Liver (tissue), 9 donors: Measurements from ENCODE around the gene RPS6KA5. TPM values are rescaled to one million over a fixed set of nuclear protein-coding genes. Genes with fewer than 3 reads are reported as not detected.

Experiments used
- DNase-seq: peaks from one replicate; pipeline ENCODE4 v3.0.0-alpha.2; 2017; ENCODE audit warnings: low spot score
- H3K27ac ChIP-seq, 2 donors: one replicate each; pipeline ENCODE4 v1.7.0; 2013; ENCODE audit warnings: inconsistent platforms in 2 of 2, low read length in 2 of 2, control low read depth in 1 of 2, low read depth in 1 of 2, mild to moderate bottlenecking in 1 of 2
- H3K27me3 ChIP-seq, 4 donors: one replicate each; pipeline versions ENCODE4 v1.6.1 to v1.7.0; 2013; ENCODE audit warnings: low read length in 3 of 4, inconsistent platforms in 1 of 4, mild to moderate bottlenecking in 1 of 4, moderate library complexity in 1 of 4; ENCODE audit not compliant: control insufficient read depth in 4 of 4, insufficient read depth in 4 of 4
- H3K36me3 ChIP-seq, 4 donors: one replicate each; pipeline versions ENCODE4 v1.6.1 to v1.7.0; 2013; ENCODE audit warnings: low read length in 3 of 4, mild to moderate bottlenecking in 3 of 4, low read depth in 1 of 4, moderate library complexity in 1 of 4; ENCODE audit not compliant: control insufficient read depth in 4 of 4, insufficient read depth in 3 of 4
- H3K4me1 ChIP-seq, 4 donors: one replicate each; pipeline versions ENCODE4 v1.6.1 to v1.7.0; 2013; ENCODE audit warnings: low read length in 3 of 4, mild to moderate bottlenecking in 3 of 4, moderate library complexity in 1 of 4; ENCODE audit not compliant: control insufficient read depth in 4 of 4, insufficient read depth in 4 of 4
- H3K4me3 ChIP-seq, 3 donors: one replicate each; pipeline versions ENCODE4 v1.6.1 to v1.7.0; 2013; ENCODE audit warnings: low read length in 3 of 3, control low read depth in 1 of 3, low read depth in 1 of 3, mild to moderate bottlenecking in 1 of 3
- H3K9ac ChIP-seq, 2 donors: one replicate each; pipeline ENCODE4 v1.7.0; 2013; ENCODE audit warnings: low read length in 2 of 2, mild to moderate bottlenecking in 2 of 2, moderate library complexity in 2 of 2, control low read depth in 1 of 2, low read depth in 1 of 2
- H3K9me3 ChIP-seq, 4 donors: one replicate each; pipeline versions ENCODE4 v1.6.1 to v1.7.0; 2013; ENCODE audit warnings: low read length in 3 of 4; ENCODE audit not compliant: control insufficient read depth in 4 of 4
- CTCF ChIP-seq: fragments of 150-350 bp; IDR thresholded peaks from 2 replicates; pipeline ENCODE4 v1.5.1; 2017; ENCODE audit warnings: improper control_type of control experiment, low read depth, low read length; ENCODE audit not compliant: missing input control
- EGR1 ChIP-seq, 2 donors: IDR thresholded peaks; 2 replicates each; pipeline ENCODE4 v1.6.1; 2016 to 2018; ENCODE audit warnings: antibody characterized with exemption in 2 of 2, low read depth in 2 of 2
- FOXA1 ChIP-seq: IDR thresholded peaks from 2 replicates; pipeline ENCODE4 v1.6.1; 2016; ENCODE audit warnings: antibody characterized with exemption
- GABPA ChIP-seq, 2 donors: IDR thresholded peaks in 1 of 2; conservative IDR thresholded peaks in 1 of 2; 2 replicates each; pipeline ENCODE4 v1.6.1; 2016; ENCODE audit warnings: antibody characterized with exemption in 2 of 2, mild to moderate bottlenecking in 1 of 2, moderate library complexity in 1 of 2
- HNF4A ChIP-seq, 2 donors: conservative IDR thresholded peaks; 2 replicates each; pipeline ENCODE4 v1.6.1; 2016; ENCODE audit warnings: antibody characterized with exemption in 2 of 2, mild to moderate bottlenecking in 2 of 2
- HNF4G ChIP-seq: IDR thresholded peaks from 2 replicates; pipeline ENCODE4 v1.6.1; 2016; ENCODE audit warnings: antibody characterized with exemption
- JUND ChIP-seq, 2 donors: IDR thresholded peaks; 2 replicates each; pipeline ENCODE4 v1.6.1; 2016; ENCODE audit warnings: antibody characterized with exemption in 2 of 2
- MAX ChIP-seq: IDR thresholded peaks from 2 replicates; pipeline ENCODE4 v1.6.1; 2016; ENCODE audit warnings: antibody characterized with exemption
- RAD21 ChIP-seq, 2 donors: IDR thresholded peaks; 2 replicates each; pipeline ENCODE4 v1.6.1; 2016; ENCODE audit warnings: antibody characterized with exemption in 2 of 2, mild to moderate bottlenecking in 2 of 2
- REST ChIP-seq: IDR thresholded peaks from 2 replicates; pipeline ENCODE4 v1.6.1; 2016; ENCODE audit warnings: antibody characterized with exemption, mild to moderate bottlenecking
- RXRA ChIP-seq, 2 donors: IDR thresholded peaks; 2 replicates each; pipeline ENCODE4 v1.6.1; 2017 to 2018; ENCODE audit warnings: antibody characterized with exemption in 2 of 2, mild to moderate bottlenecking in 1 of 2
- SP1 ChIP-seq: IDR thresholded peaks from 2 replicates; pipeline ENCODE4 v1.6.1; 2018; ENCODE audit warnings: antibody characterized with exemption, mild to moderate bottlenecking
- TAF1 ChIP-seq: conservative IDR thresholded peaks from 2 replicates; pipeline ENCODE4 v1.6.1; 2016; ENCODE audit warnings: antibody characterized with exemption, mild to moderate bottlenecking
- ZBTB33 ChIP-seq: IDR thresholded peaks from 2 replicates; pipeline ENCODE4 v1.6.1; 2016; ENCODE audit warnings: antibody characterized with exemption
- WGBS: extraction: QIAGEN DNeasy Blood & Tissue Kit; methylation state at CpG from one replicate; pipeline ENCODE4 v1.1.7; 2013; 5-methylcytosine and 5-hydroxymethylcytosine counted together
- polyA plus RNA-seq, 2 donors: library from polyadenylated mRNA; stranded (reverse) in 1 of 2; unstranded in 1 of 2; fragments of 200-250 nt in 1 of 2; fragments of >200 nt in 1 of 2; fragmentation: Nextera tagmentation in 1 of 2; extraction: Ambion mirVana in 1 of 2; gene quantifications; one replicate each; pipeline versions ENCODE4 v1.2.1 to v1.2.3, GENCODE V29; 2013 to 2015
- total RNA-seq, 2 donors: library from RNA; depleted of rRNA; stranded (reverse); fragments of >200 nt; gene quantifications; one replicate each; pipeline ENCODE4 v1.2.3, GENCODE V29; 2014
- TF ChIP-seq, protein P1 (sequence below): IDR thresholded peaks from 2 replicates; pipeline ENCODE4 v1.6.1; 2016; ENCODE audit warnings: antibody characterized with exemption
- donor health status: healthy.
- donor health status: healthy.
- donor health status: healthy.
- donor health status: healthy.
- donor health status: healthy.

Gene RPS6KA5
- total and polyA plus RNA-seq, 4 donors = 0.52 to 2.3 (median 1.3) TPM

- Histone ChIP-seq H3K4me1 (no peaks in the 10 kb centered on the region), H3K9ac (no peak overlapping the region), H3K4me3 (no peak overlapping the region), H3K9me3 (no peaks in the 10 kb centered on the region), H3K27ac (no peak overlapping the region), H3K27me3 (no peaks in the 10 kb centered on the region), H3K36me3 (peaks cover 0 to 3% (median under 1%) of the 10 kb centered on the region in 4 donors)
- WGBS = 86% methylated on average over 6 of the region's 6 CpGs
- DNase-seq = no peak
- TF ChIP-seq ZBTB33 (no peak), HNF4A (conservative IDR thresholded peaks at IDR 0.05) (no peak), RAD21 (IDR thresholded peaks at IDR 0.05) (no peak), EGR1 (IDR thresholded peaks at IDR 0.05; ENCODE audit: low read depth in 2 of 2) (no peak), MAX (no peak), RXRA (IDR thresholded peaks at IDR 0.05) (no peak), GABPA (IDR thresholded peaks at IDR 0.05 in 1 of 2, conservative IDR thresholded peaks at IDR 0.05 in 1 of 2) (no peak), CTCF (no peak), HNF4G (no peak), TAF1 (no peak), REST (no peak), SP1 (no peak), JUND (IDR thresholded peaks at IDR 0.05) (no peak)
- TF ChIP-seq, protein P1, sequence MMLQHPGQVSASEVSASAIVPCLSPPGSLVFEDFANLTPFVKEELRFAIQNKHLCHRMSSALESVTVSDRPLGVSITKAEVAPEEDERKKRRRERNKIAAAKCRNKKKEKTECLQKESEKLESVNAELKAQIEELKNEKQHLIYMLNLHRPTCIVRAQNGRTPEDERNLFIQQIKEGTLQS = no peak
Measured at GRCh38 chr14:90894241-90894640, 166.2 kb downstream of the RPS6KA5 start.

- 93% methylated on average over 2 of the region's 2 CpGs for WGBS
- H3K9me3 ChIP-seq = no peaks in the 10 kb centered on the region
- TF ChIP-seq ZBTB33 (no peak), FOXA1 (no peak), RXRA (IDR thresholded peaks at IDR 0.05) (no peak), SP1 (no peak), JUND (IDR thresholded peaks at IDR 0.05) (no peak), RAD21 (IDR thresholded peaks at IDR 0.05) (no peak), REST (no peak)
- no peaks in the 10 kb centered on the region for H3K27me3 ChIP-seq
- no peak overlapping the region for H3K9ac ChIP-seq
- H3K4me3 ChIP-seq = no peak overlapping the region
- H3K27ac ChIP-seq = no peak overlapping the region
- no peaks in the 10 kb centered on the region for H3K4me1 ChIP-seq
- H3K36me3 ChIP-seq = peaks cover 0 to 3% (median 0%) of the 10 kb centered on the region in 4 donors
- DNase-seq = no peak
Measured at GRCh38 chr14:90893510-90893909, 166.9 kb downstream of the RPS6KA5 start.
